Epithelial cell of esophagus (primary cell): Measurements from ENCODE around the gene DGCR2.
"Not testable (repeated sequence)": the region's sequence is repeated elsewhere in the genome, so short reads cannot be mapped to it uniquely, and the experiment has no call there.

Experiments used
- DNase-seq: peaks from one replicate; pipeline ENCODE4 v3.0.0; 2010; ENCODE audit warnings: low read depth
- H3K4me3 ChIP-seq: 2 replicates; pipeline ENCODE4 v1.5.1; 2011; ENCODE audit warnings: mild to moderate bottlenecking, low read length, control low read depth
- TF ChIP-seq, protein P1 (sequence below): IDR thresholded peaks from 2 replicates; pipeline ENCODE4 v1.5.1; 2011; ENCODE audit warnings: low read depth, mild to moderate bottlenecking, low read length, control low read depth, inconsistent platforms; ENCODE audit not compliant: insufficient read depth; ENCODE audit errors: missing control alignments

Gene DGCR2

DNA sequence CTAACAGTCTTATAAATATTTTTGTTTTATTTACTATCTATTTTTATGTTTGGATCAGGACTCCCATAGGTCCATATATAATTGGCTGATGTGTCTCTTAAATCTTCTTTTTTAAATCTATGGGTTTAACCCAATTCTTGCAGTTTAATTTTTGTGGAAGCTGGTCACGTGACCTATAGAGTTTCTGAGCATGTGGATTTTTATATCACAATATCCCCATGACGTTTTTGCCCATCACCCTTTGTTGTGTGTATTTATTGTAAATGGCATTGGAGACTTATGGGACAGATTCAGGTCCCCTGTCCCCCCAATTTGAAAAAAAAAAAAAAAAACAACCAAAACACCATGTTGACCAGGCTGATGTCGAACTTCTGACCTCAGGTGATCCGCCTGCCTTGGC is 107.3 kb downstream of the DGCR2 start:
- no peak for DNase-seq
- TF ChIP-seq, protein P1, sequence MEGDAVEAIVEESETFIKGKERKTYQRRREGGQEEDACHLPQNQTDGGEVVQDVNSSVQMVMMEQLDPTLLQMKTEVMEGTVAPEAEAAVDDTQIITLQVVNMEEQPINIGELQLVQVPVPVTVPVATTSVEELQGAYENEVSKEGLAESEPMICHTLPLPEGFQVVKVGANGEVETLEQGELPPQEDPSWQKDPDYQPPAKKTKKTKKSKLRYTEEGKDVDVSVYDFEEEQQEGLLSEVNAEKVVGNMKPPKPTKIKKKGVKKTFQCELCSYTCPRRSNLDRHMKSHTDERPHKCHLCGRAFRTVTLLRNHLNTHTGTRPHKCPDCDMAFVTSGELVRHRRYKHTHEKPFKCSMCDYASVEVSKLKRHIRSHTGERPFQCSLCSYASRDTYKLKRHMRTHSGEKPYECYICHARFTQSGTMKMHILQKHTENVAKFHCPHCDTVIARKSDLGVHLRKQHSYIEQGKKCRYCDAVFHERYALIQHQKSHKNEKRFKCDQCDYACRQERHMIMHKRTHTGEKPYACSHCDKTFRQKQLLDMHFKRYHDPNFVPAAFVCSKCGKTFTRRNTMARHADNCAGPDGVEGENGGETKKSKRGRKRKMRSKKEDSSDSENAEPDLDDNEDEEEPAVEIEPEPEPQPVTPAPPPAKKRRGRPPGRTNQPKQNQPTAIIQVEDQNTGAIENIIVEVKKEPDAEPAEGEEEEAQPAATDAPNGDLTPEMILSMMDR = no peak
- no peak overlapping the region for H3K4me3 ChIP-seq

DNA sequence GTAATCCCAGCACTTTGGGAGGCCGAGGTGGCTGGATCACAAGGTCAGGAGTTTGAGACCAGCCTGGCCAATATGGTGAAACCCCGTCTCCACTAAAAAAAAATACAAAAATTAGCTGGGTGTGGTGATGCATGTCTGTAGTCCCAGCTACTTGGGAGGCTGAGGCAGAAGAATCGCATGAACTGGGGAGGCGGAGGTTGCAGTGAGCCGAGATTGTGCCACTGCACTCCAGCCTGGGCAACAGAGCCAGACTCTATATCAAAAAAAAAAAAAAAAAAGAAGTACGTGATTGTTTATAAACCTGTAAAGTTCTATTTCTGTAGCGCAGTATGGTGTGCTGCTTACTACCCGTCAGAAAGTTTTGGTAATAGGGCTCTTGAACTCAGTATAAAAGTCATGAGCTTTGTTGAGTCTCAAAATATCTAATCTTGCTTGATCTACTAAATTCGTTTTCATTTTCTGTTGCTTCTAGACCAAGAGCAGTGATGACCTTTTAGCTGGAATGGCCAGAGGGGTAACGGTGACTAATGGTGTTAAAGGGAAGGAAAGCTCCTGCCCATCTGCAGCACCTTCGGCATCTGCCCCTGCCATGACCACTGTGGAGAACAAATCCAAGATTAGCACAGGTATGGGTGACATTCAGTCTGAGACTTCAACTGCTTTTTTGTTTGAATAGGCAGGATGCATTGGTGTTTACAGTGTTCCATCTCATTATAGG is 108.2 kb downstream of the DGCR2 start:
- H3K4me3 ChIP-seq, DNase-seq: not testable (repeated sequence)

- not testable (repeated sequence) for H3K4me3 ChIP-seq, DNase-seq
Observed at GRCh38 chr22:19013411-19013810, 108.8 kb downstream of the DGCR2 start.

GRCh38 chr22:19012308-19012986 is 109.8 kb downstream of the DGCR2 start:
- no peak overlapping the region for H3K4me3 ChIP-seq
- DNase-seq = no peak
- TF ChIP-seq, protein P1 = no peak

- not testable (repeated sequence) for H3K4me3 ChIP-seq, DNase-seq
Observed at GRCh38 chr22:19011611-19012010, 110.6 kb downstream of the DGCR2 start.

- TF ChIP-seq, protein P1 = no peak
- no peak overlapping the region for H3K4me3 ChIP-seq
- peak; percentile 30 for DNase-seq
Observed at GRCh38 chr22:19011075-19011474, 111.1 kb downstream of the DGCR2 start.

GRCh38 chr22:19005905-19006304 is 116.3 kb downstream of the DGCR2 start:
- no peak overlapping the region for H3K4me3 ChIP-seq
- TF ChIP-seq, protein P1 = no peak
- DNase-seq = no peak

GRCh38 chr22:19004471-19004870 is 117.7 kb downstream of the DGCR2 start:
- DNase-seq = no peak

More at GRCh38 chr22:19004471-19004870, 117.7 kb downstream of the DGCR2 start:
- H3K4me3 ChIP-seq = no peak overlapping the region
- TF ChIP-seq, protein P1 = no peak
